Fibroblast of upper back skin (primary cell): ENCODE data around the gene GNAI1.

Source experiments
- DNase-seq: peaks from one replicate; pipeline ENCODE4 v3.0.0-alpha.2; 2013

Gene GNAI1

DNA sequence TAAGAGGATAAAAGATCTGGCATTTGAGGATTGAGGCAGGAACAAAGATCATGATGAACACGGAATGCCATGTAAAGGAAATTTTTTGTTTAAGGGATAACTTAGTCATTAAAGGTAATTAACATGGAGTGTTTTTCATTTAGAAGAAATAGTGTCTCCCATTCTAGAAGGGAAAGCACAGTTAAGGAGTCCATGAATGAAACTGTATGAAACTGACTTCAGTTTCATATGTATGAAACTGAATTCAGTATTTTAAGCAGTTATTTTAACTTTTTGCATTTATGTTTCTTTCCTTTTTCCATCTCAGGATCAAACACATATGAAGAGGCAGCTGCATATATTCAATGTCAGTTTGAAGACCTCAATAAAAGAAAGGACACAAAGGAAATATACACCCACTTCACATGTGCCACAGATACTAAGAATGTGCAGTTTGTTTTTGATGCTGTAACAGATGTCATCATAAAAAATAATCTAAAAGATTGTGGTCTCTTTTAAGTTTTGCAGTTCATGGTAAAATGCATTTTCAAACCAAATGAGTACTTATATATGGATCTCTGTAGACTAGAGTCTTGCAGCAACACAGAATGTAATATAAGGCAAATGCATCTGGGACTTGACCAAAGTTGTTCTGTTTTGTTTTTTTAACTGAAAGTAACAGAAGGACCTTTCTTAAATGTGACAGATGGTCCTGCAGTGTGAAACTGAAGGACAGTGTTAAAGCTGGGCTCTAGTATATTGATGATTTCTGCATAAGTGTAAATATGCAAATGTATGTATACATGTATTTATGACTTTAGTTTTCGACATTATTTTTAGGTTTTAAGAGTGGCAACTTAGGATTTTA lies 82.6 kb downstream of the GNAI1 start:
- DNase-seq, result no peak

DNA sequence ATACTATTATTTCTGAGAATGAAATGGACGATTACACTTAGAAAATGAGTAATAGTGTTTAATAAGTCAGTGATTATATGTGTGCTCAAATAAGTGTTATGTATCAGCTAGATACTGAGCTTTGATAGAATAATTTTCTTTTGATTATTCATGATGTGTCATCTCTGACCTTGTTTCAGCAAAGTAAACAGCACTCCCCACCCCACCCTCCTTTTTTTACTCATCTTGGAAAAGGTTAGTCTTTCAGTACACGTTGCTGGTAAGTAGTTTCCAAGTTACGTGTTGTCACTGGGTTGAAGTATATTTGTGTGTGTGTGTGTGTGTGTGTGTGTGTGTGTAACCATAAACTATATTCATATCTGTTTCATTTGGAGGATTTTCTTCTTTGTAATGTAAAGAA lies 84.1 kb downstream of the GNAI1 start:
- peak; percentile 54 for DNase-seq

DNA sequence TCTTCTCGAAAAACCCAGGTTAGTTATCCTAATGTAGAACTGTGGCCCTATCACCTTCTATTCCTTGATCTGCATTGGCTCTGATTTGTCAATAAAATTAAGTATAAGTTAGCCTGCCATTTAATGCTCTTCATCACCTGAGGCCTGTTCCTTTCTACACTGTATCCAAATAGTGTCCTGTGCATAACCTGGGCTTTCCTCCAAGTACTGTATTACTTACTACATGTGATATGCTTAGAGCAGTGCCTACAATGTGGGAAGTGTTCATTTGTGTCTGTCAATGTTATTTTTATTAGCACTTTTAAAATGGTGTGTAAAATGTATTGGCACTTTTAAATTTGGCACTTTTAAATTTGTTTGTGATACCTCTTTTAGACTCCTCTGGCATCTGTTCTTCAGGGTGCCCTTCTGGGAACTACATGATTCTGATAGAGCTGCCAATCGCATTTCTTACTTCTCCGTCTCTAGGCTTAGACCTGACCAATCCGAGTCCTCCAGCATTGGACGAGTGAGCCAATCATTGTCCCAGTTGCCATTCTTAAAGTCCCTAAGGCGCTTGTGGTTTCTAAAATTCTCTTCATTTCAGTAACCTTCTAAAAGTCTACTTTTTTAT lies 85.5 kb downstream of the GNAI1 start:
- DNase-seq, result no peak

DNA sequence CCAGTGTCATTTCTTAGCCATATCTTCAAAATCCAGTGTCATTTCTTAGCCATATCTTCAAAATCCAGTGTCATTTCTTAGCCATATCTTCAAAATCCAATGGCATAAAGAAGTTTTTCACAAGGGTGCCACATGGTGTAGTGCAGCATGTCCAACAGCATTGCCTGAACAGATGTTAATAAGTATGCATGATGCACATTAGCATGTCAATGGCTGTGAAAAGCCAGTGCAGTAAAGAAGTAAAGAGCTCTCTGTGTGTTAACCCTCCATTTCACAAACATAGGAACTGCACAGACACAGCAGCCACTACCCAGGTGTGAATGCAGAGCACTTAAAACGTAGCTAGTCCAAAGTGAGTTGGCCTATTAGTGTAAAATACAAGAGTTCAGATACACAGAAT lies 89.8 kb downstream of the GNAI1 start:
- DNase-seq, result no peak

DNA sequence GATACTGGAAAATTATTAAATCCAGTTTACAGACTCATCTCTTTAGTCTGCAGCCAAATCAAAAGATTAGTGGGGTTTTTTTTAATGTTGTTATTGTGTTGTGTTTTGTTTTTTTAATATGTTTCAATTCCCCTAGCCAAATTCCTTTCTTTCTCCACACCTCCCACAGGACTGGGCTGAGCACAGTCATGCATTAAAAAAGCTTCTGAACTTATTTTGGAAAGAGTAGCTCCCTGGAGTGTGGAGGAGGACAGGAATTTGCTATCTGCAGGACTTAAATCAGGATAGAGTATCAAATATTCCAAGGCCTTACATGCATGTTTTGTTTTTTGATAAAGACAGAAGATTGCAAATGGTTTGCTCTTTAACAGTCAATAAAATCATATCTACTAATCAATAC lies 90.7 kb downstream of the GNAI1 start:
- DNase-seq, result peak; percentile 29

DNA sequence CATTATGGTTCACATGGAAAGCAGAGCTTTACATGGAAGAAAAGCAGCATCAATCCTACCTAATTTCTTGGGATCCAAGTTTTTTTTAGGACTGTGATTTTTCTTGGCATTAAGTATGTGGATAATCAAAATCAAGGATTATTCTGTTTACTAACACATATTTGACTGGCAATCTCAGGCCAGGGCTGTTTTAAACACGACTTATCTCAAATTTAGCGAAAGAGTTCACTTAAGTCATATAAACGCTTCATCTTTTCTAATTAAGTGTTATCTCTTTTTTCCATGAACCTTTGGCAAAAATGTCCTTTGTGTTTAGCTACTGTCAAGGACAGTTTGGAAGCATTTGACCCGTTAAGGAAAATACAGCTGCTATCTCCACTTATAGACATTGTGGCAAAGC lies 92.0 kb downstream of the GNAI1 start:
- no peak for DNase-seq

DNA sequence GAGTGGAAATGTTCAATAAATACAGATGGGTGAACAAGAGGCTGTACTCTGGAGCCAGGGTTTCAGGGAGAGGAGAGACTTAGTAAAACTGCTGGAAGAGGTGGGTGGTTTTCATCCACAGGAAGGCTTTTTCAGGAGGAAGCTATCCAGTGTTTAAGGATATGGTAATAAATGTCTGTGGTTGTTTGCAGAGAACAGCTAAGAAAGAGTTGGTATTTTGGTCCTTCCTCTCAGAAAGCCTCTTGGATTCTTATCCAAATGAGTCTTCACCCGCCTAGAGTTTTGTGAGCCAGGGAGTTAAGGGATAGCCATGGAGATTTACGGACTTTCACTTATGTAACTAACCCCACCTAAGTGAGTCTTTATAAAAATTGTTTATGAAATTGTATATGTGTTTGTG lies 95.7 kb downstream of the GNAI1 start:
- DNase-seq, result no peak

DNA sequence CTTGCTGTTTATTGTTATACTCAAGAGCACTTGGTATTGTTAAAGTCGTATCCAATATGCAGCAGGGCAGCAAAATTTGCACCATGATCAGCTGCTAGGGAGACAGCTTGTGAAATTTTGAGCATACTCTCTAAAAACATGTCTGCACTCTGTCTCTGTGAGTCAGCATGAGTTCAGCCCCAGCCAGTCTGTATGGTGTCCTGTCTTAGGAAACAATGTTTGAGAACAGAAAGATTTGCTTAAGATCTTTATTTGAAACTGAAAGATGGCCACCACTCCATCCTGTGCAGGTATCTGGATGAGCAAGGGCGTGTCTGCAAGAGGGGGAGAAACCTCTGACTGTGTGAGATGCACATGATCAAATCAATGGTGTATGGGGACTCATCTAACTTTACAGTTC lies 97.1 kb downstream of the GNAI1 start:
- DNase-seq, result peak; percentile 46

DNA sequence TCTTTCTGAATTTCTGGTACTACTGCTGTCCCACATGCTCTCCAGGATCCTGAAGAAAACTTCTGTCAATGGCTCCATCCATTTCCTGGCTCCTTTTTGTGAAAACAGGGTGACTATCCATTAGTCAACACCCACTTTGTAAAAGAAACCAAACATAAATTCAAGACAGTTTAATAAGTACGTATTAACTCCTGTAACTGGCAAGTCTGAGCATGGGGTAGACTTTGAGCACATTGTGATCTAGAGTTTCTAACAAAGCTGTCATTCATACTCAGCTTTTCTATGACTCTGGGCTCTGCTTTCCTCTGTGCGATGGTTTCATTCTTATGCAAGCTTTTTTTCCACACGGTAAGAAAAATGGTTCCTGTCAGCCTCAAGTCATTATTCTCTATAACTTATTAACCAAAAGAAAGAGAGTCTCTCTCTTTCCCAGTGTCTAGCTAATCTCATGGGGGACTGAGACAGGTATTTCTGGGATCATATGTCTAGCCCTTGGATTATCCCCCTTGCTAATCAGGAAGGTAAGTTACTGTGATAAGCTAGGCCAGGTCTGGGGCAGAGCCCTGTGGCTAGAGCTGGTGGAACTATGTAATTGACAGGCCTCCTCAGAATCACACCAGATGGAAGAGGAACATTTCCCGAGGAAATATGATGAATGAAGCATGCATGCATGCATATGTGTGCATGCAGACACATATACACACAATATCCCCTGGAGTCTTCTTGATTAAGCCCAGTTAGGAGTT lies 98.5 kb downstream of the GNAI1 start:
- no peak for DNase-seq

DNA sequence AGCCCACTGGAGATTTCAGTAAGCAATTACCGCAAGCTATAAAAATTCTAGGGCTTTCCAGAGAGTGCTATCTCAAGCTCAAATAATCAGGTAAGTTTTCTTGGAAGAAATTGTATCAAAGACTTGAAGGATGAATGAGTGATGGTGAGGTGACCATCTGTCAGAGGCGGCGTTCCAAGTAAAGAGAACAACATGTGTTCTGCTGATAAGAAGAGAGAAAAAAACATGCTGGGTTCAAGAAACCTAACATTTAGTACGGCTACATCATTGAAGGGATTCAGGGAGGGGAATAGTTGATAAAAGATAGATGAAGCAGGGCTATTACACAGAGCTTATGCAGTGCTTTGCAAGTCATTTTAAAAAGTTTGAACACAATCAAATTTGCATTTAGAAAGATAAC lies 100.7 kb downstream of the GNAI1 start:
- DNase-seq, result no peak

DNA sequence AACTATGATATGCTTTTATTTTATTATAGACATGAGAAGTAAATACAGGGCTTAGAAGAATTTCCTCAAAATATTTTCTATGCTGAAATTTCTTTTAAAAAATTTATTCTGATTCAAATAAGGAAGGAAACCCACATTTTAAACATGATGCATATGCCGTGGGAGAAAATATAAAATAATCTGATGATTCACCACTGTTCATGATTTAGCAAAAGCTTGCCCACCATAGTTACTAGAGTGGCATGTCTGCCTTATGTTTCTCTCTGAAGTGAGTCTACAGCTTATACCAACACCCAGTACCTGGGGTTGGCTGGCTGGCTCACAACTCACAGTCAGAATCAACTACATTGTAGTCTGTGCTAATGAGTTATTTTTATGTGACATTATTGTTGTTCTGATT lies 102.0 kb downstream of the GNAI1 start:
- no peak for DNase-seq

DNA sequence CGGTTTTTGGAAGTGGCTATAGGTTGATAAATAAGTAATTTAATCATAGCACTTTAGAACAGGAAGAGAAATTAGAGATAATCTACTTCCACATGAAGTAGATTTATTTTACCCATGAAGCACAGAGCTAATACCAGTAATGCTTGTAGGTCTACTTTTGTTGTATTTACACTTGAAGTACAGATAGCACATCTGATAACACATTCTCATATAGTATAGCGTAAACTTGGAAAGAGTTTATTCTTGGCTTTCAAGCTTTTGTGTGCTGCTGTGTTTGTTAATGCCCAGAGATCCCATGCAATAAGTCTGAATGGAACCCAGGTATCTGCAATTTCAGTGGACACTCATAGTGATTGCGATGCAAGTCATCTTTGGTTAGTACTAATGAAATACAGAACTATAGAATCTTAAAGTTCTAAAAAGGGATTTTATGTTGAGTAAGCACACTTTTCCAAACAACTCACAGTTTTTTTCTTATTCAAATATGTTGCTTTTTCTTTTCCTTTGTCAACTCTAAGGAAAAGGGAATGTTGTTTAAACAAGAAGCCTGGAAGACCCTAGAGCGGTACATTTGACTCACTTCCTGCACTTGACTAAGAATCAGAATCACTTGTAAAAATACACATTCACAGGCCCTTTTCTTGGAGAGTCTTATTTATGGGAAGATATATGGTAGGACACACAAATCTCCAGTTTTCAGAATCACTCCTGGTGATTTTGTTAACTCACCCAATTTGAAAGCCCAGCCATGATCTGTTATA lies 105.8 kb downstream of the GNAI1 start:
- no peak for DNase-seq

DNA sequence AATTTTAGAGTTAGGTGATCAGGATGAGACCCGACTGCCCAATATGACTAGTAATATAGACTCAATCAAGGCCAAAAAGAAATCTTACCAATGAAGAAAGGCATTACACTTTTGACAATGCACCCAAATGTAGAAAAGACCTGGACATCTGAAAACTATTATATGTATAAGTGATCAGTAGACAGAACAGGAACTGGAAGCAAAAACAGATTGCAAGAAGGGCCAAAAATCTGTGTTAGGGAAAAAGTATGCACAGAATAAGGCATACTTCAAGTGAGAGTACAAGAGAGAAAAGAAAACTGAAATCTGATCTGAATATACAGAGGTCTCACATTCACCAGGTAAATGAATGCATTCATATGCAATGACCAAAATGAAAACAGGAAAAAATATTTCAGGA lies 107.0 kb downstream of the GNAI1 start:
- DNase-seq, result no peak

DNA sequence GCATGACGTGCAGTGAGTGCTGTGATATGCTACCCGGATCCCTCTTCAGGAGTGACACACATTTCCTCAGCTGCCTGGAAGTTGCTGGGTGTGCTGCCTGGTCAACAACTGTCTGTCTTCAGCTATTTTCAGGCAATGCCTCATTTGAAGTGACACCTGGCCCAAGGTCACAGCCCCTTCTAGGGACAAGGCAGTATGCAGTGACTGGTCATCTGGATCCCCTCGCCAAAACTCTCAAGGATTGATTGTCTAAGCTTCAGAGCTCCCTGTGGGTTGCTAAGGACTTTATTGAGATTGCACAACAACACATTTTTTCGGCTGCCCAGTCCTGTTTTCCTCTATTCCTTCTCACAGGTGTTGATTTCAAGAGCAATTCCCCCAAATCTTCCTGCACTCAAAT lies 108.8 kb downstream of the GNAI1 start:
- no peak for DNase-seq

DNA sequence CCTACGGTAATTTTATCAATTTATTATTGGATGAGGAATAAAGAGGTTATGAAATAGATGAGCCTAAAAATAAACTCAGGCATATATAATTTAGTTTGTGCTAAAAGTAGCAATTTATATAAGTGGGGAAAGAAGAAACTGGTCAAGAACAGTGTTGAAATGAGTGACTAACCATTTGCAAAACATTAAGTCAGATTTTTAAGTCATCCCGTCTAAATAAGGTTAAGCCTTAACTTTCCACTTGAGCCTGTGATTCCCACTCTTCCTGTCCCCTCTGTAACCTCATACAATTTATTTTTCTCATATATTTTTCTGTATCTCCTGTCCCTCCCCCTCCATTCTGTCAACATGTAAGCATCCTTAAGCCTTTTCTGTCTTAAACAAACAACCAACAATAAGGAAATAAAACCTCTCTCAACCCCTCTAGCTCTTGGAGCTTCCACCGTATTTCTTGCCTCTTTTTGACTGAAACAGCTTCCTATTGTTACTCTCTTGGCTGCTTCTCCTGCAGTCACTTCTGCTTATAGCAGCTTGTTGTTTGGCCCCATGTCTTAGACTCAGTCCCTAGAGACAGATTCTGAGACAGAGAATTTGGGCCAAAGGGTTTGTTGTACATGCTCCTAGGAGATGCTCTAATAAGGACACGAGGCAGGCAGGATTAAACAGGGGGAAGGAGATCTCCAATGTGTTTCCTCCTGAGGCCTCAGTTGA lies 109.7 kb downstream of the GNAI1 start:
- DNase-seq, result peak; percentile 18

DNA sequence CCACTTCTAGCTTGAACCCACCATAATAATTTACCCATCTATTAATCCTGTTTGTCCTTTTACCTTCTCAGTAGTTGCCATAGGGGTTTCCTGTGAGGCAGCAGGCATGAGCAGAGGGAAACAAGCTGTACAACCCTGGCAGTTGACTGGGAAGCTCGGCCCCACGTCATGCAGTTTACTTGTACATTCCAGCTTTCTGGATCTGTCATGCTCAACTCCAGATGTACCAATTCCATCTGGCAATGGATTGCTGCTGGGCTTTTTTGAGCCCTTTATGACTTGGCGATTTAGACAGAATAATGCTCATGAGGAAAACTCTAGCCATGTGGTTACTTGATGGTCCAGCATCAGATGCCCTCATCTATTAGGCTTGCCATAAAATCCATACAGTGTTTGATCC lies 112.5 kb downstream of the GNAI1 start:
- DNase-seq, result peak; percentile 39

DNA sequence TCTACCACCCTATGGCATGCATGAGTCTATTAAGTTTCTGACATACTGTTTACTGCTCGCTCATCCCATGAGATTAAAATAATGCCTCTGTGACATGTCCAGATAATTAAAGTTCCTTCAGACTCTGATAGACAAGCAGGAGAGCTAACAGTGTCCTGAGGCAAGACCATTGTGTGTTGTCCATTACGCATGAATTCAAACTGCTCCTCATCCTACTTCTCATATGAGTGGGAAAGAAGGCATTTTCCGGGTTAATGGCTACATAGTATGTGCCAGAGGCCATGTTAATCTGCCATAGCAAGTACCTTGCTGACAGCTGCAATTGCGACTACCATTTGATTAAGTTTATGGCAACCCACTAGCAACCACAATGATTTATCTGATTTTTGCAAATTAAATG lies 113.3 kb downstream of the GNAI1 start:
- DNase-seq, result no peak

DNA sequence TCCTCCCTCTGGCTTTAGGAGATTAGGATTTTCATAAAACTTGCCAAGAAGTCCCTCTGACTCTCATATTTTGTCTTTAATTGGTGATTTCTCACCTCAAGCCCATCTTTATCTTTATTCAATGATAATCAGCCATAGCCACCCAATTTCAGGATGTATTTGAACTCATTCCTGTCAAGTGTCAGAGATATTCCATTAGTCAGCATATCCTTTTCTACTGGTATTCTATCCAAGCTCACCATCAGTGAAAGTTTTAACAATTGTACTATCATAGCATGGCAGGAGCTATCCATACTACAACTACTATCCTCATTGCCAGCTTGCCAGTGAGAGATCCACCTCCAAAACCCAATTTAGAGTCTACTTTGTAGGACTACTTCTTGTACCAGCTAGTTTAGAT lies 114.6 kb downstream of the GNAI1 start:
- no peak for DNase-seq

DNA sequence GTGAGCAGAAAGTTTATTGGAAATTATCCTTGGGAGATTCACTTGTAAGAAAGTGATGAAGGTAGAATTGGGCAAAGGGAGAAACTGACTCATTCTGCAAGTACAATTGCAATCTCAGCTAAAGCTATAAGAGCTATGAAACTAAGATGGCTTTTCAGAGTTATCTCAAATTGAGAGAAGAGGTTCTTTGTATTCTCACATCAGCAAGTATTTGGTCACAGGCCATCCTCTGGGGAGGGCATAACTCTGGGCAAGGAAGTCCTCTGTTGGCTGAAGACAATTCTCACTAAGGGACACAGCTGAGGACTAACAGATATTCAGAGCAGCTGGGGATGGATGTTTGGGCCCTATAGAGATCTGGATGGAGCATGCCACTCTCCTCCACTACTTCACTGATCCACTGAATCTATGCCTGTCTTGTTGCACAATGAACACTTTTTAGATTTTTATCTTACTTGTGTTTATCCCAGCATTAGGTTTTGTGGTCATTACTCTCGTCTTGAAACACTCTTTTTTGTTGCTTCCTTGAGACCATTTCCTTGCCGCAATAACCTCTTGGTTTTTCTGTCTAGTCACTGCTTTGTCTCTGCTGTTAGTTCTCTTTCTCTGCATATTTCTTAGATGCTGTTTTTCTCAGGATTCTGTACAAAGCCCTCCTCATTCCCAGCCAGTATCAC lies 115.1 kb downstream of the GNAI1 start:
- no peak for DNase-seq

DNA sequence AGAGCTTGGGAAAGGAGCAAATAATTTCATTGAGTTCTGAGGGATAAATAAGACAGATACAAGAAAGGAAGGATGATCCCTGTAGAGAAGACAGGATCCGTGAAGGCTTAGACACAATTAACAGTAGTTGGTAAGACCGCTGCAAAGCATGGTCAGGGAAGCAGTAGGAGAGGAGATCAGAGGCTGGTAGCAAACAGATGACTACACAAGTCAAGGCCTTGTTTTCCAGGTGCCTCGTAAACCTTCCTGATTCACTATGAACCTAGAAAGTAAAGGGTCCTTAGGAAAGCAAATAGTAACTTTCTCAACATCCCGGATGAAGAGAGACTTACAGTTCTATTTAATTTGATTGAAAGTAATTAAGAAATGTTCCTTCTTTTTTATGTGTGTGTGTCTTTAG lies 118.6 kb downstream of the GNAI1 start:
- no peak for DNase-seq

DNA sequence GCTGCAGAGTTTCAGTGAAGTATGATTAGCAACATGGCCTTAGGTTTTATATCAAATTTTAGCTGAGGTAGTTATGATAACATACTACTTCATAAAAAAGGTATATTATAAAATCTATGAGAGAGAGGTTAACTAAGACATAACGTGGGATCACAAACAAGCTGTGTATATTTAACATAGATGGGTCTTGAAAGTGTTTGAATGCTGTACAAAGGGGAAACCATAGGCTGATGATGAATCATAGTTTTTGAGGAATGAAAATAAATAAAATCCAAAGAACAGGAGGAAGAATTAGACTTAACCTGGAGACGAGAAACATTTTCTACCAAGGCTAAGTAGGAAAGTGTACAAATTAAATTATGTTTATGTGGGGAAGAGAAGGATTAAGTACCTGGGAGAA lies 119.0 kb downstream of the GNAI1 start:
- no peak for DNase-seq

DNA sequence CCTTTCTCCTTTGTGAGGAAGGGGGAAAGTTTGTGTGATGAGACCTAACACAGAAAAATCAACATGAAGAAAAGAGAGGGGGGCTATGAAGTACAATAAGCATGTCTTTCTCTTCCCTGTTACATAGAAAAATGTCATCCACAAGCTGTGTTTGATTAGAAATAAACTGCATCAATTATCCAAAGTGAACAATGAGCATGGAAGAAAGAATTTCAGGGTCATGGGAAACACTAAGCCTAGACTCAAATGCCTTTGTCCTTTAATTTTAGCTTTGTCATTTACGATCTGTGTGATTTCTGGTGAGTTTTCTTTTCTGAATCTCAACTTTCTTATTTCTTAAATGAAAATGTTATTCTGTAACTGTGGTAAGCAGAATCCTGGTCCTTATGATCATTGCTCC lies 121.0 kb downstream of the GNAI1 start:
- no peak for DNase-seq
